Fibroblast of peridontal ligament (primary cell): ENCODE data around the gene HAUS3.

ENCODE experiments used
- DNase-seq: peaks from one replicate; pipeline ENCODE4 v3.0.0-alpha.2; 2010; ENCODE audit errors: extremely low read depth

Gene HAUS3, protein sequence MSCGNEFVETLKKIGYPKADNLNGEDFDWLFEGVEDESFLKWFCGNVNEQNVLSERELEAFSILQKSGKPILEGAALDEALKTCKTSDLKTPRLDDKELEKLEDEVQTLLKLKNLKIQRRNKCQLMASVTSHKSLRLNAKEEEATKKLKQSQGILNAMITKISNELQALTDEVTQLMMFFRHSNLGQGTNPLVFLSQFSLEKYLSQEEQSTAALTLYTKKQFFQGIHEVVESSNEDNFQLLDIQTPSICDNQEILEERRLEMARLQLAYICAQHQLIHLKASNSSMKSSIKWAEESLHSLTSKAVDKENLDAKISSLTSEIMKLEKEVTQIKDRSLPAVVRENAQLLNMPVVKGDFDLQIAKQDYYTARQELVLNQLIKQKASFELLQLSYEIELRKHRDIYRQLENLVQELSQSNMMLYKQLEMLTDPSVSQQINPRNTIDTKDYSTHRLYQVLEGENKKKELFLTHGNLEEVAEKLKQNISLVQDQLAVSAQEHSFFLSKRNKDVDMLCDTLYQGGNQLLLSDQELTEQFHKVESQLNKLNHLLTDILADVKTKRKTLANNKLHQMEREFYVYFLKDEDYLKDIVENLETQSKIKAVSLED

DNA sequence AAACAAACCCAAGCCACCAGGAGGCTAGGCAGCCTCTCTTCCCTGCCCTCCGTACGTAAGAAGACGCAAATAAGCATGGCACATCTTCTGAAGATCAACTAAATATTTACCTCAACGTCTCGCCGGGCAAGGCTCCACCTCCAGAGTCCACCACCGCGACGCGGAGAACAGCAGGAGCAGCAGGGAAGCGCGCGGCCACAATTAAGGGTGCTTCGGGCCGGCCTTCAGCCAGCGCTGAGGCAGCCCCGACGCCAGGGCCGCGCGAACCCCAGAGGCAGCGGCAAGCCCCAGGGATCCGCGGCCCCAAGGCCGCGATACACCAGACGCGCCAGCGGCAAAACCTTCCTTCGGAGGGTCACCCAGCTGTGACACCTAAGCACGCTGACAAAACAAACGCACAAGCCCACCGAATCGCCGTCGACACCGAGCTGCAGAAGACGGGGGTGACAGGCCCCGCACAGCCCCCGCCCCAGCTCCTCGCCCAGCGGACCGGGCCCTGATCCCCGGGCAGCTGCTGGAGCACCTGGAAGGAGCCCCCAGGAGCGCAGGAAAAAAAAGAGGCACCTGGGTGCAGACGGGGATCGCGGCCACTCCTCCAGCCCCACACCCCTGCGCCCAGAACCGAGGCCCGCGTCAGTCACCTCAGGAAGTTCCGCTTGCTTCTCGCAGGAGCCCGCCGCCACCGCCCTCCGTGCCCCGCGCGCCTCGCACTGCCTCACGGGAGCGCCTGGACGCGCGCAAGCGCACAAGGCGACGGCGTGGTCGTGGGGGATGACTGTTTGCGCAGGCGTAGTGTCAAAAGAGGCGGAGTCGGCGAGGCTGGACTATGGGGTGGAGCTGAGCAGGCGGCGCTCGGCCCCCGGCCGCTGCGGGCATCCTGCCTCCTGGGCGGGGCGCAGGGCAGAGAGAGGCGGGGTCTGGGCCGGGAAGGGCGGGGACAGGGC, at the start of gene HAUS3, which contains the start of gene POLN:
Gene HAUS3 (minus strand): TSS at position 712 of the 944 bp plus-strand sequence. CDS start 1,175 bp downstream, outside the sequence.
Gene POLN (minus strand): TSS at position 712 of the 944 bp plus-strand sequence. CDS start 12,890 bp downstream, outside the sequence.
- peak; percentile 97 for DNase-seq

DNA sequence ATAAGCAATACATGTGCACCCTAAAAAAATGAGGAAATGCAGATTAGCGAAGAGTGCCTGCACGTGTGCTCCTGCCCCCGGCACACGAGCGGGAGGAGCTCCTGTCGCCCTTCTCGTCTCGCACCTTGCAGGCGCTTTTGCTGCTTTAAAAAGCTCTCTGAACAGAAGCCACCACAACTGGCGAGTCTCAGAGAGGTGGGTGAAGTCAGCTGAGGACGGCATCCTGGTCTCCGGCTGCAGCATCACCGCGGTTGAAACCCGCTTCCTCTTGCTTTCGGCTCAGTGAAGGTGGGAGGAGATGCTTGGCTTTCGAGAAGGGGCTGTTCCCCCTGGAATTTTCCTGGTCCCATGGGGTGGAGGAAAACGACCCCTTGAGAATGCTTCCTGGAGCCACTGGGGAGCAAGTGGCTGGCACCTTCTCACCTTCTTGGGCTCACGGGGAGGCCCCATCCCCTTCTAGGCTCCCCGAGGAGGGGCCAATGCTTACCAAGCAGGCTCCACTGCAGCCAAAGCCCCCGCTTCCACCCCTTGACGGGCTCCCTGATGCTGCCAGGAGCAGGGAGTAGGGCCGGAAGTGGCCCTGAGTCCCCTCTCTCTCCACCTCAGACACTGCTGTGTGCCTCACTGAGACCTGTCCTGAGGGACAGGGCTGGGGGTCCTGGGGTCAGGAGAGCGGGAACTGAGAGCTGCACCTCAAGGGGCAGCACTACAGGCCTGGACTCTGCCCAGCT, 49.2 kb upstream of the HAUS3 start:
- DNase-seq = no peak

DNA sequence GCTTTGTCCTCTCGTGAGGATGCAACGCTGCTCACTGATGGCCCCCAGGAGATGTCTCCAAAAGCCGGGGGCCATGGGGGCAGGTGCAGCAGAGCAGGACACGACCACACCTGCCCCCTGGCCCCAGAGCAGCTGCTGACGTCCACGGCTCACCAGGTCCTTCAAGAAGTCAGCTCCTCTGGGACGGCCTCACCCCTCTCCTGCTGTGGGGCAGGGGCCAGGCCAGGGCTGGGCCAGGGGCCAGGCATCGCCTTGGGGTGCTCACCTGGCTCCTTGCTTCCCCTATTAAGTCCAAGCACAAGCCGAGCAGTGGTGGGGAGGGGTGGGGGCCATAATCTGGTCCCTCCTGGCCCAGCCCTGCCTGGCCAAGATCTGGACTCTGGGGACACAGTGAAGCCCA, 48.6 kb upstream of the HAUS3 start:
- DNase-seq = no peak

DNA sequence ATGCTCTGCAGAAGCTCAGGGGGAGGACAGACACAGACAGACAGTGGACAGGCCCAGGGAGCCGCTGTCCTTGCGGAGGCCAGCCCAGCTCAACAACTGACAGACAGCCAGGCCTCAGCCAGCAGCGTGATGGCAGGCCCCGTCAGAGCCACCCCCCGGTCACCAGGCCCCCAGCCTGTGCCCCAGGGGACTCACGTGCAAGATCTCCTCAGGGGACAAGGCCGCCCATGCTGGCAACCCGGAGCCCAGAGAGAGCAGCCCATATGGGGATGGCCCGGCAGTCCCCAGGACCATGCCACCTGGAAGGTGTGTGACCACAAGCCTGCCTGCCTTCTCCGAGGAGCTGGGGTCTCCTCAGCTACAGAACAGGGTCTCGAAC, 48.0 kb upstream of the HAUS3 start:
- DNase-seq = no peak

DNA sequence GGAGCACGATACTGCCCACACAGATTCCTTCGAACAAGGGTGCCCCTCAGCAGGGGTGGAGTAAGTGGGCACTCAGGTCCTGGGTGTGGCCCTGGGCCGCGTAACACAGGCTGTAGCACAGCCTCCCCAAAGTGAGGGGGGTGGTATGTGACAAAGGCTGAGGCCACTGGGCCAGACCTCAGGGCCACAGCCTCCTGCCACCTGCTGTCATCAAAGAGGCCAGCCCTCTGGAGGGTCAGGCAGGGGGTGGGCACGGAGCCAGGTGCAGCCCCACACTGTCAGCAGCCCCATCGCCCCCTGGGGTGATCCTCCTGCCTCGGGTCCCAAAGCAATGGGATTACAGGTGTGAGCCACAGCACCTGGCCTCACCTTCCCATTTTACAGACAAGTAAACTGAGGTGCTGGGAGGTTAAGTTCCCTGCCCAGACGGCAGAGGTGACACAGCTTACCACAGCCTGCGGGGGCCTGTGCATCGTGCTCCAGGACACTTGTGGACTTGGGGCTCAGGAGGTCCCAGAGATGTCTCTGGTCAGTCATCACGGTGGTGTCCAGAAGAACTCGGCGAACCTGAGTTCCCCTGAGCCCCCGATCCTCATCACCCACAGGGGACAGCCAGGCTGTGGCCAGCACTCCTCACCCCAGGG, 47.5 kb upstream of the HAUS3 start:
- DNase-seq = no peak

DNA sequence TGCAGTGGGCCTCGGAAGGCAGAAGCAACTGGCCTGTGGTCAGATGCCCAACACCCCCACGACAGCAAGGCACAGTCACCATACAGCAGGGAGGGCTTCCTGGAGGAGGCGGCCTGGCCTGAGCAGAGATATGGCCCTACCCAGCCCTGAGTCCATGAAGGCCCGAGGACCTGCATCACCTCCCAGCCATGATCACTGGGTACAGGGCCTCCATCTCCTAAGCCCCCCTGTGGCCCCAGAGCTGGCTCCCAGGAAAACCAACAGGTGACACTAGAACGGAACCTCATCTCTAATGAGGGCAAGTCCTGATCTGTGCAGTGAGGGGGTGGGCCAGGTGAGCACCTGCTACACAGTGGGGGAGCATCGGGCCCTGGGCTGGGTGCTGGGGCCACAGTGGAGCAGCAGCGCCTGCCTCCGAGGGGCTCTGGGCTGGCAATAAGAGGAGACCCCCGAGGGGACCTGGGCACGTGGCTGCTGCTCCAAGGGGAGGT, 46.2 kb upstream of the HAUS3 start:
- no peak for DNase-seq

DNA sequence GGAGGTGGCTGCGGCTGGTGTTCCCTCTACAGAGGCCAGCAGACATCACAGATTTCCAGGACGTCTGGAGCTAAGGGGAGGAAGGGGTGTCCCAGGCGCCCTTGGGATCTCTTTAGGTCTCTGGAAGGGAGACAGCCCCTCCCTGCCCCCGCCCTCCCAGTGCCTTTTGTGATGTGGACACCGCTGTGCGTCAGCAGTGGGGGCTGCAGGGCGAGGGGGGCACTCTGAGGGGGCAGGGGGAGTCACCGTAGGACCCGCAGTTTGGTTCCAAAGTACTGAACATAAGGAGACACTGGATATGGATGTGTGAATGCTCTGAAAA, 45.6 kb upstream of the HAUS3 start:
- DNase-seq = no peak

DNA sequence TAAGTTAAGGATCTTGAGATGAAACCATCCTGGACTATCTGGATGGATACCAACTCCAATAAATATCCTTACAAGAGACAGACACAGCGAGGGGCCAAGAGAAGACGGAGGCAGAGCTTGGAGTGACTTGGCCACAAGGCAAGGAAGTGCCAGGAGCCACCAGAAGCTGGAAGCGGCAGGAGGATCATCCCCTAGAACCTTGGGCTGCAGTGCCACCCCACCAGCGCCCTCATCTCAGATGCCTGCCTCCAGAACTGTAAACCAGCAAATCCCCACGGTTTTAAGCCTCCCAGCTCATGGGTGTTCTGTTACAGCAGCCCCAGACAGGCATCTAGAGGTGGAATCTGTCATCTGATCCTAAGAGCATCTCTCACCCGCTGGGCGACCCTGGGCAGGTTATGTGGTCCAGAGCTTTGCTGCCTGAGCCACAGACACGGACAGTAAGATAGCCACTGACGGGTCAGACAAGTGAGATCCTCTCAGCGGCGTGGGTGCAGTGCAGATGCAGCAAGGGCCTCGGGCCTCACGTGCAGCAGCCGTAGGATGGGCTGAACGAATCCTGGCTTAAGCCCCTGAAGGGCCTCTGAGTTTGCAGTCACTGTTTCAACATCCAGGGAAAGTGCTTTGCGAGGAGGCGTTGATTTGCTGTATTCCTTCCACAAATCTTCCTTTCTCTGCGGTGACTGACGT, 45.1 kb upstream of the HAUS3 start:
- no peak for DNase-seq

DNA sequence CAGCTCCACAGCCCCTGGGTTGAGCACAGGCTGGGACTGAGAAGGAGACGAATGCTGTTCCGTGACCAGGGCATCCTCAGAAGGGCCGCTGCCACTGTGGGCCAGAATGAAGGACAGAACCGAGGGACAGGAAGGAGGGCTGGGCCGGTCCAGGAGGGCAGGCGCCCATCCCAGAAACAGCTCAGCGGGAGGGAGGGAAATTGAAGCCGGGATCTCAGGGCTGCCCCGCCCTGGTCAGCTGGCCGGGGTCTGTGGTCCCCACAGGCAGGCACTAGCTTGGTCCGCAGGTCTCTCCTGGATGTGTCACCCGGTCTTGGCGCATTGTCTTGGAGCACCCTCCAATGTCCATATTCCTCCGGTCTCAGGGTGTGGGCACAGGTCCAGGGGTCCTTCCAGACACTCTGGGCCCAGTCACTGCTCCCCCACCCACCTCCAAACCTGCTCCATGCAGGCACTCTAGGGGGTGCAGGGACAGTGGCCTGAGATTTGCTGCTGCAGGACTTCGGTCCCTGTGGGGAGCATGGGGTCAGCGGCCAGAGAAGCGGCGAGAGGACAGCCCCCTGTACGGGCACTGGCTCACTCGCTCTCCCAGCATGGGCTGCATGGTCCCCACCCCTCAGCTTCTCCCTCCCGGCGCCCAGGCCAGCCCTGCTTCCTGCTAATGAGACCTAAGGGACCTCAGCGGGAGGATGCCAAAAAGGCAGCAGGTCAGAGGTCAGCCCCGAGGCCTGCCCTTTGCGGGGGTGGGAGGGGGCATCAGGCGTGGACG, 43.9 kb upstream of the HAUS3 start:
- DNase-seq = no peak

DNA sequence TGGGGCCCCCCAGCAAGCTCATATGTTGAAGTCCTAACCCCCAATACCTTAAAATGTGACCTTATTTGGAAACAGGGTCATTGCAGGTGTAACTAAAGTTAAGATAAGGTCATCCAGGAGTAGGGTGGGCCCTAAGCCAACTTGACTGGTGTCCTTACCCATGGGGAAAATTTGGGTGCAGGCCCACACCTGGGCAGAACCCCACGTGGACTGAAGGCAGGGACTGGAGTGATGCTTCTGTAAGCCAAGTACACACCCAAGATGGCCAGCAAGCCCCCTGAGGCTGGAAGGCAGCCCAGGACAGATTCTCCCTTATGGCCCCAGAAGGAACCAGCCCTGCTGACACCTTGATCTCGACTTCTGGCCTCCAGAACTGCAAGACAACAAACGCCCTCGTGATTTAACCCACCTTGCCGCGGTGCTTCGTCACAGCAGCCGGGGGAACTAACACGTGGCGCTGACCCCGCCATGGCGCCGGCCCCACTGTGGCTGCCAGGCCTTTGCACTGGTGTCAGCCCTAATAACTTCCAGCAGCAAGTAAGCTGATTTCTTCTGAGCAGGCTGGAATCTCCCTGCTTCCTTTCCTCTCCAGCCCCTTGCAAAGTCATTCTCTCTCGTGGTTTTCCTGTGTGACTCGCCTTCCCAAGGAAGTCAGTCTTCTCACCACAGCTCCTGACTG, 43.2 kb upstream of the HAUS3 start:
- DNase-seq = peak; percentile 43

DNA sequence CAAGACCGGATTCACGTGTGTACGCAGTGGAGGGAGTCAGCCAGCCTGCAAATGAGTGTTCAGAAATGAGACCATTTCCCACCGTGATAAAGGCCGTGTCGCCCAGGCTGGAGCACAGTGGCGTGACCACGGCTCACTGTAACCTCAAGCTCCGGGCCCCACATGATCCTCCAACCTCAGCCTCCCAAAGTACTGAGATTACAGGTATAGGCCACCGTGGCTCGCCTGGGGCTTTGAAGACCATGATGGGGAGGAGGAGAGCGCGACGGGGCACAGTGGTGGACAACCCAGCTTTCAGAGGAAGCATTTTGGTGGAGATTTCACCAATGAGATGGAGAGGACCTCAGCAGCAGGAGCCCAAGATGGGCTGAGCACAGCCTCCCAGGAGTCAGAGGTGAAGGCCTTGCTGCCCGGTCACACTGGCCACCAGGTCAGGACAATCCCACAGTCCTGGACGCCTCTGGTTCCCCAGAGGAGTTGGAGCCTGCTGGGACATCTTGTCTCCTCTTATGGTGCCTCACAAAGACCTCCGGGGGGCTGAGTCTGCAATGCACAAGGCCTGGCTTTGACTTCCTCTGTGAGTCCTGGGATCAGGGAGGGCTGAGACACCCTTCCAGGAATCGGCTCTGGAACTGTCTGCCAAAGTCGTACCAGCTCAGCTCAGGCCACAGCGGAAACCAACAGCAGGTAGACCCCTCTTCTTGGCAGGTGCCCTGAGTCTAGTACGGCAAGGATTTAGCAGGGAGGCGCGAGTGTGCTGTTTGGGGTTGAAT, 42.4 kb upstream of the HAUS3 start:
- no peak for DNase-seq

DNA sequence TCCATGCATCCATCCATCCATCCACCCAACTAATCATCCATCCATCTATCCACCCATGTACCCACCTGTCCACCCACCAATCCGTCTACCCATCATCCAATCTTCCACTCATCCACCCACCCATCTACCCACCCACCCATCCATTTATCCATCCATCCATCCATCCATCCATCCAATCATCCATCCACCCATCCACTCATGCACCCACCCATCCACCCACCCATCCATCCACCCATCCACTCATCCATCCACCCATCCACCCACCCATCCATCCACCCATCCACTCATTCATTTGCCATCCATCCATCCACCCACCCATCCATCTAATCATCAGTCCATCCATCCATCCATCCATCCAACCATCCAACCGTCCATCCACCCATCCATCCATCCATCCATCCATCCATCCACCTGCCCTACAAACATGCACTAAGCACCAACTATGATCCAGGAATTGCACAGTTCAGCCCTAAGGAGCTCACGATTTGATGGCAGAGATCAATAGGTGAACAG, 41.3 kb upstream of the HAUS3 start:
- no peak for DNase-seq

DNA sequence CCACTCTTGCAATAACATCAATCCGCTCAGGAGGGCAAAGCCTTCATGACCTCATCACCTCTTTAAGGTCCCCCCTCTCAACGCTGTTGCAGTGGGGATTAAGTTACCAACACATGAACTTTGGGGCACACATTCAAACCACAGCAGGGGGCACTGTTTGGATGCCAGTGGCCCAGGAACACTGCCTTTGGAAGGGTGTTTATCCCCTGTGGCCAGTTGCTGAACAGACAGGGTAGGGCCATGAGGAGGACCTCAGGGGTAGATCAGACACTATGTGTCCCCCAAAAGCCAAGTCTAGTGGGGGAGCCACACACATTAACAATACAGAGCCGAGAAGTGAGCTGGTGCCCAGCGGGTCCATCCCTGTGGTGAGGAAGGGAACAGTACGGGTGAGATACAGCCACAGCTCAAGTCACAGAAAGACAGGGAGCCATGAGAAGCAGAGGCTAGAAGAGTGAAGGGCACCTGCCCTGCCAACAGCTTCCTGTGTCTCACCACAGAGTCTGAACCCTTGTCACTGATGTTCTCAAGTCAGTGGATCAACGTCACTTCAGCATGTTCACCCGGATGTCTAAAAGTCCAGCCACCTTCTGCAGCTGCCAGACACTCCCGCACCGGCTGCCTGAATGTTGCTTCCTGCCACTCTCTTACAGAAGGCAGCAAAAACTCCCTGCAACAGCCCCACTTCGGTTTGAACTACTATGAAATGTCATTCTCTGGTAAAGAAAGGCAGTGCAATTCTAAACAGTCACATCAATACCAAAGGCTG, 39.8 kb upstream of the HAUS3 start:
- no peak for DNase-seq

DNA sequence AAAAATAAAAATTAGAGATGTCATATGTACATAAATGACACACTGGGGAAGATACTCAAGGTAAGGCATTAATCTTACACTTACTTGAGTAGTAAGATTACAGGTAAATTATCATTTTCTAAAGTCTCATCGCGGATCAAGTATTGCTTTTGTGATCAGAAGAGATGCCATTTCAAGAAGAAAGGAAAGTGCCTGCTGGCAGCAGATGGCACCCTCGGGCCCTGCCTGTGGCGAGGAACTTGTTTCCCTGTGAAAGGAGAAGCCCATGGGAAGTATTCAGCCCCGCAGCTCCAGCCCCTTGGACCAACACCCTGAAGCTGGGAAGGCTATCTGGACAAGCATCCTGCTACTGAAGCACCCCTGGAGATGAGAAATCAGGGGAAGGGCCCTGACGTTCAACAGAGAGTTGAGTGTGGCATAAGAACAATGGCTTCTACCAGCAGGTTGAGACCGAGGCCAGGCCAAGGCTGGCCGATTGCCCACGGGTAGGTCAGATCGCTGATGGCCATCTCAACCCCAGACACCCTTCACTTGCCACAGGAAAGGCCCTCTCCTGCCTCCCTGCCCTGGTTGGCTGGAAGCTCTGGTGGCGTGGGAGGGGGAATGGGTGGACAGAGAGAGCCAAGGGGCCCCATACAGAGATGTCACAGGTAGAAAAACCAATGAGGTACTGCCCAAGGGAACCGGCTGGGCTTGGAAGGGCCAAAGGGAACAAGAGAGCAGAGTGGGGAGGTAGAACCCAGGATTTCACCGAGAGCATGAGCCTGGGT, 38.8 kb upstream of the HAUS3 start:
- no peak for DNase-seq

DNA sequence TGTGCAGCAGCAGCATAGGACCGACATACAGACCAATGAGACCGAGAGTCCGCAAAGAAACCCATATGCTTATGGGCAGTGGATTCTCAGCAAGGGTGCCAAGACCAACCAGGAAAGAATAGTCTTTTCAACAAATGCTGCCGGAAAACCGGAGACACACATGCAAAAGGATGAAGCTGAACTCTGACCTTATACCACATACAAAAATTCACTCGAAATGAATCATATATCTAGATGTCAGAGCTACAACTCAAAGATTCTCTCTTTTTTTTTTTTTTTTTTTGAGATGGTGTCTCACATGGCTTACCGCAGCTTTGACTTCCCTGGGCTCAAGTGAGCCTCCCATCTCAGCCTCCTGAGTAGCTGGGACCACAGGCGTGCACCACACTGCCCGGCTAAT, 36.0 kb upstream of the HAUS3 start:
- DNase-seq = no peak

DNA sequence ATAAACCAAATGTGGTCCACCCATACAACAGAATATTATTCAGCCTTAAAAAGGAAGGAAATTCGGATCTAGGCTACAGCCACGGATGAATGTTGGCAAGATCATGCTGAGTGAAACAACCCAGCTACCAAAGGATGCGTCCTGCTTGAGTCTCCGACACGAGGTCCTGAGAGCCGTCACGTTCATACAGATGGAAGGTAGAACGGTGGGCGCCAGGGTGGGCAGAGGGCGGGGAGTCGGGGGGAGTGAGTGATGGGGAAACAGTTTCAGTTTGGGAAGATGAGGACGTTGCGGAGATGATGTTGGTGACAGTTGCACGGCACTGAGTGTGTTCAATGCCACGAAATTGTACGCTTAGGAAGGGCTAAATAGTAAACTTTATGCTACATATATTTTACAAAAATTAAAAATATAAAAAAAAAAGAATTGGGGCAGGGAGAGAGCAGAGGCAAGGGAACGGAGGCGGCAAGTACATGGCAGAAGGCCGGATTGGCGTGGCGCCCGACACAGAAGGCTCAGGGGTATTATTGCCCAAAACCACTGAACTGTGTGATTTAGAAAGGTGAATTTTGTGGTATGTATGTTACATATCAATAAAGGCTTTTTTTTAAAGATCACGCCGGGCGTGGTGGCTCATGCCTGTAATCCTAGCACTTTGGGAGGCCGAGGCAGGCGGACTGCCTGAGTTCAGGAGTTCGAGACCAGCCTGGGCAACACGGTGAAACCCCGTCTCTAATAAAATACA, 34.8 kb upstream of the HAUS3 start:
- no peak for DNase-seq
